ENCODE measurements around the gene INKA2.
A peak's percentile ranks its signal among the peaks of the same experiment; 100 is the strongest.

INKA2 gene

DNA sequence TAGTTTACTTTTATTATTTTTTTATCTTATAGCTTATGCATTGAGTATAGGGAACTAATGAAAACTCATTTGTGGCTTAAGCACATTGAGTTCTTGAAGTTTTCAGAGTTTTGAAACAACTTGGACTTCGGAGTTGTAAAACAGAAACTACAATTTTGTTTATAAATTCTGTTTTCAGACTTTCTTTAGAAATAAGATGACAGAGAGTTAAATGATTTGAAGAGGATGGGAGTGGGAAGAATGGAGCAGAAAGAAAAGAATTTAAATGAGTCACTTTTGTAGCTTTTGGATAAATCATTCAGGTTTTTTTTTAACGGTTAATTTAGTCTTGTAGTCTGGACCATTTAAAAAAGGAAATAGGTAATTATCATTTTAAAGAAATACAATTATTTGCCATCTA lies 32.3 kb downstream of the INKA2 start:
- FAIRE-seq: no peak

DNA sequence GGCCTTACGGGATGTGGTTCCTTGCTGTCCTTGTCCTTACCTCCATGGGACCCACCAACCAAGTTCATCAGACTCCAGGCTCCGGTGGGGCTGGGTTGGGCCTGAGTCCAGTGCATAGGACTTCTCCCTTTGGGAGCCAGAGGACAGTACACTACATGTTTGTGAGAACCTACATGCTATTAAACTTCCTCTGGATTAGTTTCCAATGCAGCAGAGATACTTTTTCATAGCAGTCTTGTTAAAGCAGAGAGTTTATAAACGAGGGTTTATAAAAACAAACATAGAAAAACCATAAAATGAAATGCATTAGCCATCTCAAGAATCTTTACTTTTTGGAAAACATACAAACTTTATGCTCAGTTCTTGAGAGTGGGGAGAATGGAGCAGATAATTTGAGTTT lies 33.4 kb downstream of the INKA2 start:
- FAIRE-seq (no peak), DNase-seq (ENCODE audit: insufficient read length, low spot score) (no peak)

More for the DNA sequence above, 32.3 kb downstream of the INKA2 start:
- DNase-seq (ENCODE audit: insufficient read length, low spot score): no peak

DNA sequence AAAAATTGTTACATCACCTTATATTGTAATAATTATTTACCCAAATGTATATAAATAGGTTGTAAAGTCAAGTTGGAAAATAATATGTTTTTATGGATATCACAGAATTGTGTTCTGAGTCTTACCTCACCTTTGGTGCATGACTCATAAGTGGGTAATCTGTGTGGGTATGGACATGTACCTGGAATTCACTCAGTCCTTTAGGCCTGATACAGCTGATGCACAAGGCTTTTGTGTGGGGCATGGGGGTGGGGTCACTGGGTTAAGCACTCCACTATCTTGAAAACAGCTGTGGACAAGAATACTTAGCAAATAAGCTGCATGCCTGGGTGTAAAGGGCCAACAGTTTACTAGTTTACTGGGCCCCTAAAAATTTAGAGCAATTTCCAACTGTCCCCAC lies 34.4 kb downstream of the INKA2 start:
- no peak for FAIRE-seq
- no peak for DNase-seq (ENCODE audit: insufficient read length, low spot score)

DNA sequence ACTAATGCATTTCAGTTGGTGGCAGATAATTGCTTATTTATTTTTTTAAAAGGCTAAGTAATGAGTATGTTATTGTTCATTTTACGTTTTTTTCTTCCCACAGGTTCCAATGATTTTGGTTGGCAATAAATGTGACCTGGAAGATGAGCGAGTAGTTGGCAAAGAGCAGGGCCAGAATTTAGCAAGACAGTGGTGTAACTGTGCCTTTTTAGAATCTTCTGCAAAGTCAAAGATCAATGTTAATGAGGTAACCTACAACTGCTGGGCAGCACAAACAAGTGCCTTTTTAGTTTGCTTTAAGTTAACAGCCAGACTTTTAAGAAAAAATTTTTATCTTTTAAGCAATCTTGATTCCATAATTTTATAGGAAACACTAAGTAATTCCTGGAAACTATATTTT lies 35.0 kb downstream of the INKA2 start:
- FAIRE-seq: no peak
- DNase-seq (ENCODE audit: insufficient read length, low spot score): no peak

DNA sequence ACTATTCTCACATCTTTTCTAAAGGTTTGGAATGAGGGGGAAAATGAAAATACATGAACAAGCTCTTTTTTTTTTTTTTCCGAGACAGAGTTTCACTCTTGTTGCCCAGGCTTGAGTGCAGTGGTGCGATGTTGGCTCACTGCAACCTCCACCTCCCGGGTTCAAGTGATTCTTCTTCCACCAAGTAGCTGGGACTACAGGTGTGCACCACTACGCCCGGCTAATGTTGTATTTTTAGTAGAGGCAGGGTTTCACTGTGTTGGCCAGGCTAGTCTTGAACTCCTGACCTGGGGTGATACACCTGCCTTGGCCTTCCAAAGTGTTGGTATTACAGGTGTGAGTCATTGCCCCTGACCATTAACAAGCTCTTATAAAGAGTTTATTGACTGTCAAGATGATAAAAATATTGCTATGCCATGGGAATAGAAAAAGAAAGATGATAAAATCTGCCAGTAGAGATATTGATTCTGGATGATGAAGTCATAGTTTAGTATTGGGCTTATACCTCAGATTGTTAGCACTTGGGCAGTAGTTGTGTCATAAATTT lies 36.6 kb downstream of the INKA2 start:
- DNase-seq (ENCODE audit: insufficient read length, low spot score) (no peak), FAIRE-seq (no peak)

DNA sequence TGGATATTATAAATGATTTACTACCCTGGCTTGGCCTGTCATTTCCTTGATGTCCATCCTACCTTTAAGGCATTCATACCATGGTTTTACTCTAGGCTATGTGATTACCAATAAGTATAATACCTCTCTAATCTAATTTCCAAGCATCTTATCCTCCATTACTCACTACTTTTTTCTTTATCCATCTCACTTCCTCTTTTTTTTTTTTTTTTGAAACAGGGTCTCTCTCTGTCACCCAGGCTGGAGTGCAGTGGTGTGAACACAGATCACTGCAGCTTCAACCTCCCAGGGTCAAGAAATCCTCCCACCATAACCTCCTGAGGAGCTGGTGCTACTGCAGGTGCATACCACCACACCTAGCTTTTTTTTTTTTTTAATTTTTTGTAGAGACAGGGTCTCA lies 39.9 kb downstream of the INKA2 start:
- DNase-seq (ENCODE audit: insufficient read length, low spot score) (no peak), FAIRE-seq (no peak)

DNA sequence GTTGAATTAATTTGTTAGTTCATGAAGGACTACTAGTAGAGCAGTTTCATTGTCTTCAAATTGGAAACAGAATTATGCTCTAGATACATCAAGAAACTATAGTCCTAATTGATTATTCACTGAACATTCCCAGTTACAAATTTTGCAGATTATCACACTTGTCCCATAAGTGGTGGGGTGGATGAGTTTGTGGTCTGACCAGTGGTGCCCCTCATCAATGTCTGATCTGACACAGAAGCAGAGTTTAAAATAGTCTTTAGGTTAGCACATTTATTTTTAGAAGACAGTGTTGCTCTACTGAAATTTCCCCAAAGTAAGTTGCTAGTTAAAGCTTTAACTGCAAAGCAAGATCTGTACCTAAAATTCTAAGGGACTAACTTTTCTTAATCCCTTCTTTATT lies 42.9 kb downstream of the INKA2 start:
- FAIRE-seq (no peak), DNase-seq (ENCODE audit: insufficient read length, low spot score) (no peak)

DNA sequence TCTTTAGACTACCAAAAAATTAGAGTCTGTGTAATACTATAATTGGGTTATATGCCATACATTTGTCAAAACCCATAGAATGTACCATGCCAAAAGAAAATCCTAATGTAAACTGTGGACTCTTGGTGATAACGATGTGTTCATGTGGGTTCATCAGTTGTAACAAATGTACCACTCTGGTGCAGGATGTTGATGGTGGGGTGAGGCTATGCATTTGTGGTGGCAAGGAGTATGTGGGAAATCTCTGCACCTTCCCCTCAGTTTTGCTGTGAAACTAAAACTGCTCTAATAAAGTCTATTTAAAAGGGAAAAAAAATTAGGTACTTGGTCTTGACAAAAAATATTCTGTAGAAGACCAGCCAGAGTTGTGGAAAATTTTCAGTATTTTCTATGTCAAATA lies 43.4 kb downstream of the INKA2 start:
- FAIRE-seq (no peak), DNase-seq (ENCODE audit: insufficient read length, low spot score) (no peak)

DNA sequence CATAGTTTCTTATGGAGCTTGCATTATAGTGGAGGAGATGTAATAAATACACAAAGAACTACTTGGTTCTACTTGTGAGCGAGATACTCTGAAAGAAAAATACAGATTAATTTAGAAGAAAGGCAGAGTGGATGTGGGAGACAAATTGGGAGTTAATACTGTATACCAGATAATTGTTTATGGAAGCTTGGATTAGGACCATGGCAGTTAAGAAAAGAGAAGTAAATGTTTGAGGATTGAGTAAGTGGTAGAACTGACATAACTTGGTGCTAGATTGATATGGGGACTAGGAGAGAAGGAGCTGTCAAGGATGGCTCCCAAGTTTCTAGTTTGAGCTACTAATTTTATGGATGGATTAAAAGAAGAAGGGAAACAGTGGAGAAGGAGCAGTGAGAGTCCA lies 47.3 kb downstream of the INKA2 start:
- no peak for DNase-seq (ENCODE audit: insufficient read length, low spot score)
- FAIRE-seq: no peak

DNA sequence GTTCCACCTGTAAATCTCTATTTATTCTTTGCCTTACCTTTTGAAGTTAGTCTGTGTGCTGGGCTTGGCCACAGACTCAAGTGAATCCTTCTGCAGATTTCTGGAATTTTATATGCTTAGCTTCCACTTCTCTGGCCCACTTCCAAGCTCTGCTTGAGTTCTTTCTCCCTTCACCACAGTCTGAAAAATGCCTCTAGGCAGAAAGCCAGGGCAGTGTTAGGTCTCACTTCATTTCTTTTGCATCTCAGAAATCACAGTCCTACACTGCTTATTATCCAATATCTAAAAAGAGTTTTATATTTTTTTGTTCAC lies 48.9 kb downstream of the INKA2 start:
- DNase-seq (ENCODE audit: insufficient read length, low spot score) (peak; percentile 12), FAIRE-seq (no peak)
